ENCODE measurements around the gene MUC20.
"Not testable (repeated sequence)": the region's sequence is repeated elsewhere in the genome, so short reads cannot be mapped to it uniquely, and the experiment has no call there.

Gene MUC20, protein sequence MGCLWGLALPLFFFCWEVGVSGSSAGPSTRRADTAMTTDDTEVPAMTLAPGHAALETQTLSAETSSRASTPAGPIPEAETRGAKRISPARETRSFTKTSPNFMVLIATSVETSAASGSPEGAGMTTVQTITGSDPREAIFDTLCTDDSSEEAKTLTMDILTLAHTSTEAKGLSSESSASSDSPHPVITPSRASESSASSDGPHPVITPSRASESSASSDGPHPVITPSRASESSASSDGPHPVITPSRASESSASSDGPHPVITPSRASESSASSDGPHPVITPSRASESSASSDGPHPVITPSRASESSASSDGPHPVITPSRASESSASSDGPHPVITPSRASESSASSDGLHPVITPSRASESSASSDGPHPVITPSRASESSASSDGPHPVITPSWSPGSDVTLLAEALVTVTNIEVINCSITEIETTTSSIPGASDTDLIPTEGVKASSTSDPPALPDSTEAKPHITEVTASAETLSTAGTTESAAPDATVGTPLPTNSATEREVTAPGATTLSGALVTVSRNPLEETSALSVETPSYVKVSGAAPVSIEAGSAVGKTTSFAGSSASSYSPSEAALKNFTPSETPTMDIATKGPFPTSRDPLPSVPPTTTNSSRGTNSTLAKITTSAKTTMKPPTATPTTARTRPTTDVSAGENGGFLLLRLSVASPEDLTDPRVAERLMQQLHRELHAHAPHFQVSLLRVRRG

DNA sequence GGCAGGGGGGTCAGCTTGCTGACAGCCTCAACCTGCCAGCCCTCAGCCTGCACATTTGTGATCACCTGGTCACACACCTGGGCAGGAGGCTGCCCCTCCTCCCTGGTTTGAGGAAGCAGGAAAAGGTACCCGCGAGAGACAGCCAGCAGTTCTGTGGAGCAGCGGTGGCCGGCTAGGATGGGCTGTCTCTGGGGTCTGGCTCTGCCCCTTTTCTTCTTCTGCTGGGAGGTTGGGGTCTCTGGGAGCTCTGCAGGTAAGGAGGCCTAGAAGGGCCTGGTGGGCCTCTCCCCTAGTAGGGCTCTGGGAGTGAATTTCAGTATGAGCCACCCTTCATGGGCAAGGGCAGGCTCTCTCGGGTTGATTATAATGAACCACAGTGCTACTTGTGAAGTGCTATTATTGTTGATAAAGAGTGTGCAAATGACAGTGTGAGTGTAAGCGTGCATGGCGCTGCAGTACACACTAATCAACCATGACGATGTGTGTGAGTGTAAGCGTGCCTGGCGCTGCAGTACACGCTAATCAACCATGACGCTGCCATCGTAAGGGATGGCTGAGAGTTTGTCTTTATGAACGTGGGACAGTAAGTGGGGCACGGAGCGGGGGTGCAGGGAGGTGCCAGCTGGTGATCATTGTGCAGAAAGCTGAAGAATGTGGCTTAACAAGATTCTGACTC lies at the start of gene MUC20:
Gene MUC20 (plus strand): TSS at position 148 of the 676 bp plus-strand sequence. CDS start 30 bp downstream, at position 178.
- H3K27ac ChIP-seq (ENCODE audit: low read depth, low read length); H3K4me1 ChIP-seq (ENCODE audit: control insufficient read depth in 5 of 5, insufficient read depth in 5 of 5, low read length in 5 of 5); H3K9ac ChIP-seq (ENCODE audit: low read length in 5 of 5); H3K27me3 ChIP-seq (ENCODE audit: control insufficient read depth in 5 of 5, insufficient read depth in 4 of 5, low read length in 5 of 5); H3K4me3 ChIP-seq (ENCODE audit: low read depth in 1 of 5, low read length in 5 of 5); H3K9me3 ChIP-seq (ENCODE audit: control insufficient read depth in 5 of 5, low read length in 5 of 5); H3K36me3 ChIP-seq (ENCODE audit: control insufficient read depth in 5 of 5, insufficient read depth in 5 of 5, low read length in 5 of 5): not testable (repeated sequence)

DNA sequence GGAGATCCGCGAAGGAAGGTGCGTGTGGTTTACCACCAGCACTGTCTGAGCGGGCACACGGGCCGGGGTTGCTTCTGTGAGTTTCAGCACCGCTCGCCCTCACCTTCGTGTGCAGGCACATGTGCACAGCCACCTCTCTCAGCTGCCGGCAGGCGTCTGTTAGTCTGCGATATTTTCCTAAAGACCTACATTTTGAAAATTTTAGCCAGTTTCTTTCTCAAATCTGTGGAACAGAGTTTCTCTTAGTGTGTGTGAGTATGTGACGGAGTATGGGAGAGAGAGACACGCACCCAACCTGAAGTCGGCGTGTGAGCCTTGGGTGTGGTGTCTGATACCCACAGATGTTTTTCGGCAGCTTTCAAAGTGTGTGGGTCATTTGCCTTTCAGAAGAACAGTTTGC lies 49.5 kb upstream of the MUC20 start:
- H3K36me3 ChIP-seq (ENCODE audit: control insufficient read depth in 5 of 5, insufficient read depth in 5 of 5, low read length in 5 of 5): peaks cover 10 to 53% (median 37%) of the 10 kb centered on the region in 5 donors
- H3K27me3 ChIP-seq (ENCODE audit: control insufficient read depth in 5 of 5, insufficient read depth in 4 of 5, low read length in 5 of 5); H3K9me3 ChIP-seq (ENCODE audit: control insufficient read depth in 5 of 5, low read length in 5 of 5); H3K27ac ChIP-seq (ENCODE audit: low read depth, low read length); H3K4me3 ChIP-seq (ENCODE audit: low read depth in 1 of 5, low read length in 5 of 5); H3K4me1 ChIP-seq (ENCODE audit: control insufficient read depth in 5 of 5, insufficient read depth in 5 of 5, low read length in 5 of 5); H3K9ac ChIP-seq (ENCODE audit: low read length in 5 of 5): not testable (repeated sequence)

DNA sequence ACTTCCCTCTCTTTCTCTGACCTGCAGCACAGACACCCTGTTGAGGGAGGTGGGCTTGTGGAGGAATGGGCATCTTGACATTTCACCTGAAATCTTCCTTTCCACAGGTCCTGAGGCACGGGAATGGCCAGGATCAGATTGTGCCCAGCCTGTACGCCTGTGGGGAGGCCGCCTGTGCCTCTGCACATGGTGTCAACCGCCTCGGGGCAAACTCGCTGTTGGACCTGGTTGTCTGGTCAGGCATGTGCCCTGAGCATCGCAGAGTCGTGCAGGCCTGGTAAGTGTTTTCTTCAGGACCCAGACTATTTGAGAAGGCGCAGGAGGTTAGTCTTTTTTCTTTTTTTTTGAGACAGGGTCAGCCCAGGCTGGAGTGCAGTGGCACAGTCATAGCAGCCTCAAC lies 47.1 kb upstream of the MUC20 start:
- H3K36me3 ChIP-seq (ENCODE audit: control insufficient read depth in 5 of 5, insufficient read depth in 5 of 5, low read length in 5 of 5): peaks cover 10 to 62% (median 44%) of the 10 kb centered on the region in 5 donors
- not testable (repeated sequence) for H3K4me1 ChIP-seq (ENCODE audit: control insufficient read depth in 5 of 5, insufficient read depth in 5 of 5, low read length in 5 of 5); H3K9me3 ChIP-seq (ENCODE audit: control insufficient read depth in 5 of 5, low read length in 5 of 5); H3K4me3 ChIP-seq (ENCODE audit: low read depth in 1 of 5, low read length in 5 of 5); H3K27me3 ChIP-seq (ENCODE audit: control insufficient read depth in 5 of 5, insufficient read depth in 4 of 5, low read length in 5 of 5); H3K9ac ChIP-seq (ENCODE audit: low read length in 5 of 5); H3K27ac ChIP-seq (ENCODE audit: low read depth, low read length)

DNA sequence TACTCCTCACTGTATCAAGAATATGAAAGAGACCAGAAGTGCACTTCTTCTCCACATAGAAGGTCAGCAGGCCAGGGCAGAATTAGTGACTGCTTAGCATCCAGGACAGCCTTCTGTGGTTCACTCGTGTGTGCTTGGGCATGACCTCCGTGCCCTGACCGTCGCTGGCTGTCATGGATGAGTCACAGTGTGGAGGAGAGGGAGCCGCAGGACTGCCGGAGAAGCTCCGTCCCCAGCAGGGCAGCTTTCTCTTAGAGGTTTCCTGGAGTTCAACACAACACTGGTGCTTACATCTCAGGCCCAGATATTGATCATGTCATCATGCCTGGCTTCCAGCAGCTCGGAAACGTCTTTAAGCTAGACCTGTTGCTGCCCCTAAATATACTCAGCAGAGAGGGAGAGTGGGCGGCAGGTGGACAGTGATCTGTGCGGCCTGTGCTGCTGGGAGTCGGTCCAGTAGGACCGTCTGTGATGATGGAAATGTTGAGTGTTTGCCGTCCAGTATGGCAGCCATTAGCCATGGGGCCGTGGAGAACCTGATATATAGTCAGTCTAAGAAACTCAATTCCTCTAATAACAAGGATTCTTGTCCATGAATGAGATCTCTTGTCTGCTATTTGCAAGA lies 42.3 kb upstream of the MUC20 start:
- not testable (repeated sequence) for H3K9ac ChIP-seq (ENCODE audit: low read length in 5 of 5); H3K4me1 ChIP-seq (ENCODE audit: control insufficient read depth in 5 of 5, insufficient read depth in 5 of 5, low read length in 5 of 5); H3K27me3 ChIP-seq (ENCODE audit: control insufficient read depth in 5 of 5, insufficient read depth in 4 of 5, low read length in 5 of 5); H3K9me3 ChIP-seq (ENCODE audit: control insufficient read depth in 5 of 5, low read length in 5 of 5); H3K27ac ChIP-seq (ENCODE audit: low read depth, low read length); H3K4me3 ChIP-seq (ENCODE audit: low read depth in 1 of 5, low read length in 5 of 5)
- peaks cover 6 to 67% (median 46%) of the 10 kb centered on the region in 5 donors for H3K36me3 ChIP-seq (ENCODE audit: control insufficient read depth in 5 of 5, insufficient read depth in 5 of 5, low read length in 5 of 5)

DNA sequence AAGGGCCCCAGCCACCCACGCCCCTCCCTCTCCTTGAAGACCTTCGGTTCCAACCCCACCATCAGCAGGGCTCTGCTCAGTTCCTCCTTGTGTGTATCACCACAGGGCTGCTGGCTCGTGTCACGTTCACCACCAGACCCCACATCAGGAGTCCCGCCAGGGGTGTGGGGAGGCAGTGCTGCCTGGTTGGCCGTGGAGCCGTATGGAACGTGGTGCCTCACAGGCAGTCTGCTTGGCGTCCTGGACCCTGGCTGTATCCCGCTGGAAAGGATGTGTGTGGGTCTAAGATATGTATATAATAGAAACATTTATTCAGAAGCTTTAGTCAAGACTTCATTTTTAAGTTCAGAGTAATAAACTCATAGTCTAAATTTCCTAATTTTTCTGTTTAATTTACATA lies 40.1 kb upstream of the MUC20 start:
- peaks cover 0 to 68% (median 44%) of the 10 kb centered on the region in 5 donors for H3K36me3 ChIP-seq (ENCODE audit: control insufficient read depth in 5 of 5, insufficient read depth in 5 of 5, low read length in 5 of 5)
- not testable (repeated sequence) for H3K27ac ChIP-seq (ENCODE audit: low read depth, low read length); H3K4me3 ChIP-seq (ENCODE audit: low read depth in 1 of 5, low read length in 5 of 5); H3K4me1 ChIP-seq (ENCODE audit: control insufficient read depth in 5 of 5, insufficient read depth in 5 of 5, low read length in 5 of 5); H3K9ac ChIP-seq (ENCODE audit: low read length in 5 of 5); H3K27me3 ChIP-seq (ENCODE audit: control insufficient read depth in 5 of 5, insufficient read depth in 4 of 5, low read length in 5 of 5); H3K9me3 ChIP-seq (ENCODE audit: control insufficient read depth in 5 of 5, low read length in 5 of 5)

DNA sequence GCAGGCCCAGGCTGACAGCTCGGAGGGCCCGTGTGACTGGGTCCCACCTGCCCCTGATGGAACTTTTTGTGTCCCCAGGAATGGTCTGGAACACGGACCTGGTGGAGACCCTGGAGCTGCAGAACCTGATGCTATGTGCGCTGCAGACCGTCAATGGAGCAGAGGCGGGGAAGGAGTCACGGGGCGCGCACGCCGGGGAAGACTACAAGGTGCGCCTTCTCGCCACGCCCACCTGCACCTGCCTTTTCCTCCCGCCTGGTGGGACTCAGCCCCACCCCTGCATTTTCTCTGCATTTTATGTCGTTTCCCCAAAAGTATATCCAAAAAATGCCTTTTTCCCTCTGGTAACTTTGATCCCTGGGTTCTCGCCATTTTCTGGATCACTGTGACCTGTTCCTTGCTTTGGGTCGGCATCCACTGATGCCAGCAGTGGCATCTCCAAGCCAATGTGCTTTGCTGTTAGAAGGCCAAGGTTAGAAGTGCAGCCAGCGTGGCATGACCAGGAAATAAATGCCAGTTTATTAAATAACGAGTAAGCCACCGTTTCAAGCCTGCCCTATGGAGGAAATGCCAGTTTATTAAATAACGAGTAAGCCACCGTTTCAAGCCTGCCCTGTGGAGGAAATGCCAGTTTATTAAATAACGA lies 39.2 kb upstream of the MUC20 start:
- not testable (repeated sequence) for H3K4me1 ChIP-seq (ENCODE audit: control insufficient read depth in 5 of 5, insufficient read depth in 5 of 5, low read length in 5 of 5); H3K27ac ChIP-seq (ENCODE audit: low read depth, low read length); H3K4me3 ChIP-seq (ENCODE audit: low read depth in 1 of 5, low read length in 5 of 5); H3K9me3 ChIP-seq (ENCODE audit: control insufficient read depth in 5 of 5, low read length in 5 of 5); H3K27me3 ChIP-seq (ENCODE audit: control insufficient read depth in 5 of 5, insufficient read depth in 4 of 5, low read length in 5 of 5); H3K9ac ChIP-seq (ENCODE audit: low read length in 5 of 5)
- peaks cover 0 to 73% (median 49%) of the 10 kb centered on the region in 5 donors for H3K36me3 ChIP-seq (ENCODE audit: control insufficient read depth in 5 of 5, insufficient read depth in 5 of 5, low read length in 5 of 5)

DNA sequence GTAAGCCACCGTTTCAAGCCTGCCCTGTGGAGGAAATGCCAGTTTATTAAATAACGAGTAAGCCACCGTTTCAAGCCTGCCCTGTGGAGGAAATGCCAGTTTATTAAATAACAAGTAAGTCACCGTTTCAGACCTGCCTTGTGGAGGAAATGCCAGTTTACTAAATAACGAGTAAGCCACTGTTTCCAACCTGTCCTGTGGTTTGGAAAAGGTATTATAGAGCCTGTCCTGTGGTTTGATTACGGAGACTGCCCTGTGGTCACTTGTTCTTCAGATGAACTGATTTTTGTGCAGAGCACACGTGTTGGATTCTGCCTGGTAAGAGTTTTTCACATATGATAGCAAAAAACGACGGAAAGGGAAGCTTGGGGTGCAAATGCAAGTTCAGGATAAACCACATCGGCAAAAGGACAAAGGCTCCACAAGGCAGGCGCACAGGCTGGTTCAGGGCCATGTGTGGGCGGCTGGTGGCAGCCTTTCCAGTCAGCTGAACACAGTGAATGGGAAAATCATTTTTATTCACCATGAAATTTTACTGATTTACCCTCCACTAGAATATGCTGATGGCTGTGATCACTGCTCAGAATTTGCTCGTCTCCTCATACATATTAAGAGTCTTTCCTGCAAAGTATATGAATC lies 38.6 kb upstream of the MUC20 start:
- H3K36me3 ChIP-seq (ENCODE audit: control insufficient read depth in 5 of 5, insufficient read depth in 5 of 5, low read length in 5 of 5): peaks cover 0 to 70% (median 49%) of the 10 kb centered on the region in 5 donors
- H3K27ac ChIP-seq (ENCODE audit: low read depth, low read length); H3K9ac ChIP-seq (ENCODE audit: low read length in 5 of 5); H3K4me1 ChIP-seq (ENCODE audit: control insufficient read depth in 5 of 5, insufficient read depth in 5 of 5, low read length in 5 of 5); H3K27me3 ChIP-seq (ENCODE audit: control insufficient read depth in 5 of 5, insufficient read depth in 4 of 5, low read length in 5 of 5); H3K4me3 ChIP-seq (ENCODE audit: low read depth in 1 of 5, low read length in 5 of 5); H3K9me3 ChIP-seq (ENCODE audit: control insufficient read depth in 5 of 5, low read length in 5 of 5): not testable (repeated sequence)

DNA sequence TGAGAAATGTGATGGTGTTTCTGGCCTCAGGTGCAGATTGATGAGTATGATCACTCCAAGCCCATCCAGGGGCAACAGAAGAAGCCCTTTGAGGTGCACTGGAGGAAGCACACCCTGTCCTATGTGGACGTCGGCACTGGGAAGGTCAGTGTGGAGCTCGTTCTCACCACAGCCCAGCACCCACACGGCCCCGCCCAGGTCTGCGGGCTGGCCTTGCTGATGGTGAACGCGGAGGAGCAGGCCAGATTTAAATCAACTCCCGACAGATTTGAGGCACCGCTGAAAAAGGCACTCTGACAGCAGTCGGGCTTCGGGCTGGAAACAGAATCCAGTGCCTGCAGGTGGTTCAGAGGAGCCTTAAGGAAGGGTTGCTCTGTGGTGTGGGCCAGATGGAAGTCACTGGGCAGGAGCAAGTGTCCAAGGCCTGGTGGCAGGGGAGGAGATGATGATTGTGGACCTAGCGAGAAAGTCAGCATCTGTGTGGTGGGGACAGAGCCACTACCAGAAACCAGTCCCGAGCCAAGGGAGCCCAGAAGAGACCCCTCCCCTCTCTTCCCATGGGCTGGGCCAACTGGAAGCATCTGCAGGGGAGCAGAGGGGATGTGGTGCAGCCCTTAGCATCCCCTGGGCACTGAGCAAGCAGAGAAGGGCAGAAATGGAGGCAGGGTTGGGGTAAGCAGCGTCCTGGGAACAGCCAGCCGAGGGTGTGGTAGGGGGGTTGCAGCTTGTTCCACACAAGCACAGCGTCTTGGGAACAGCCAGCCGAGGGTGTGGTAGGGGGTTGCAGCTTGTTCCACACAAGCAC lies 36.9 kb upstream of the MUC20 start:
- H3K9me3 ChIP-seq (ENCODE audit: control insufficient read depth in 5 of 5, low read length in 5 of 5); H3K4me1 ChIP-seq (ENCODE audit: control insufficient read depth in 5 of 5, insufficient read depth in 5 of 5, low read length in 5 of 5); H3K9ac ChIP-seq (ENCODE audit: low read length in 5 of 5); H3K27me3 ChIP-seq (ENCODE audit: control insufficient read depth in 5 of 5, insufficient read depth in 4 of 5, low read length in 5 of 5); H3K27ac ChIP-seq (ENCODE audit: low read depth, low read length); H3K4me3 ChIP-seq (ENCODE audit: low read depth in 1 of 5, low read length in 5 of 5): not testable (repeated sequence)
- H3K36me3 ChIP-seq (ENCODE audit: control insufficient read depth in 5 of 5, insufficient read depth in 5 of 5, low read length in 5 of 5): peaks cover 0 to 67% (median 37%) of the 10 kb centered on the region in 5 donors
